ENCODE measurements around the gene ZNF274. TPM values are rescaled to one million over a fixed set of nuclear protein-coding genes. Genes with fewer than 3 reads are reported as not detected.
"Not testable (repeated sequence)": the region's sequence is repeated elsewhere in the genome, so short reads cannot be mapped to it uniquely, and the experiment has no call there.

Gene ZNF274
- total and polyA plus RNA-seq, 10 donors, result 17.5 to 53.4 (median 34.6) TPM

GRCh38 chr19:58248886-58249285, 66.0 kb downstream of the ZNF274 start:
- TF ChIP-seq CTCF (IDR thresholded peaks at IDR 0.05 in 8 of 11, conservative IDR thresholded peaks at IDR 0.05 in 3 of 11), result no peak
- TF ChIP-seq POLR2A (IDR thresholded peaks at IDR 0.05), result no peak
- TF ChIP-seq POLR2AphosphoS5 (IDR thresholded peaks at IDR 0.05), result no peak
- peaks cover 75 to 100% (median 100%) of the 10 kb centered on the region in 8 donors for H3K9me3 ChIP-seq
- H3K36me3 ChIP-seq, result peaks cover 68 to 100% (median 100%) of the 10 kb centered on the region in 6 donors
- no peaks in the 10 kb centered on the region for H3K27me3 ChIP-seq (replicated peaks in 1 of 7)
- no peak for DNase-seq
- intact Hi-C loops (cut with DNase I; ENCODE audit: low total_unique reads), result no loop called here
- no peaks in the 10 kb centered on the region for H3K4me1 ChIP-seq
- no peak overlapping the region for H3K27ac ChIP-seq
- H3K4me3 ChIP-seq, result no peak overlapping the region
- WGBS, 5 donors, result 97 to 100% (median 99%) methylated on average over 3 of the region's 3 CpGs

GRCh38 chr19:58252102-58252685, 69.3 kb downstream of the ZNF274 start:
- no peaks in the 10 kb centered on the region for H3K4me1 ChIP-seq
- no peak overlapping the region for H3K4me3 ChIP-seq
- H3K9me3 ChIP-seq, result peaks cover 81 to 100% (median 100%) of the 10 kb centered on the region in 8 donors
- DNase-seq, result no peak
- 94 to 100% (median 98%) methylated on average over 2 of the region's 2 CpGs for WGBS, 5 donors
- H3K36me3 ChIP-seq, result peaks cover 56 to 100% (median 99%) of the 10 kb centered on the region in 6 donors
- H3K27ac ChIP-seq, result no peak overlapping the region
- H3K27me3 ChIP-seq (replicated peaks in 1 of 7), result no peaks in the 10 kb centered on the region
- intact Hi-C loops (cut with DNase I; ENCODE audit: low total_unique reads), result no loop called here
- no peak for TF ChIP-seq POLR2A (IDR thresholded peaks at IDR 0.05)
- TF ChIP-seq POLR2AphosphoS5 (IDR thresholded peaks at IDR 0.05), result no peak
- TF ChIP-seq CTCF (IDR thresholded peaks at IDR 0.05 in 8 of 11, conservative IDR thresholded peaks at IDR 0.05 in 3 of 11), result no peak

DNA sequence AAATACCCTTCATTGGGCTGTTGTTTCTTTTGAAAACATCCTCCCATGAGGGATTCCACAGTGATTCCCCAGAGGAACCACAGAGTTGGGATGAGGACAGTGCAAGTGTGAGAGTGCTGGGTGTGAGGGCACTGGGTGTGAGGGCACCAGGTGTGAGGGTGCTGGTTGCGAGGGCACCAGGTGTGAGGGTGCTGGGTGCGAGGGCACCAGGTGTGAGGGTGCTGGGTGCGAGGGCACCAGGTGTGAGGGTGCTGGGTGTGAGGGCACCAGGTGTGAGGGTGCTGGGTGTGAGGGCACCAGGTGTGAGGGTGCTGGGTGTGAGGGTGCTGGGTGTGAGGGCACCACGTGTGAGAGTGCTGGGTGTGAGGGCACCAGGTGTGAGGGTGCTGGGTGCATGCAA, 75.4 kb downstream of the ZNF274 start:
- WGBS, 5 donors, result 79 to 98% (median 93%) methylated on average over 3 to 4 of the region's 4 CpGs
- H3K9me3 ChIP-seq, result peaks cover 79 to 100% (median 100%) of the 10 kb centered on the region in 8 donors
- DNase-seq; H3K4me1 ChIP-seq; H3K27ac ChIP-seq; intact Hi-C loops (cut with DNase I; ENCODE audit: low total_unique reads); H3K27me3 ChIP-seq (replicated peaks in 1 of 7): not testable (repeated sequence)
- H3K36me3 ChIP-seq, result peaks cover 47 to 100% (median 97%) of the 10 kb centered on the region in 6 donors
- H3K4me3 ChIP-seq, result peak overlapping the region in 1 of 8 donors; percentile 32

GRCh38 chr19:58261600-58261967, 78.7 kb downstream of the ZNF274 start:
- no peak for DNase-seq
- no peaks in the 10 kb centered on the region for H3K4me1 ChIP-seq
- H3K9me3 ChIP-seq, result peaks cover 89 to 100% (median 100%) of the 10 kb centered on the region in 8 donors
- H3K36me3 ChIP-seq, result peaks cover 32 to 100% (median 92%) of the 10 kb centered on the region in 6 donors
- no peaks in the 10 kb centered on the region for H3K27me3 ChIP-seq (replicated peaks in 1 of 7)
- TF ChIP-seq POLR2AphosphoS5 (IDR thresholded peaks at IDR 0.05) (no peak), POLR2A (IDR thresholded peaks at IDR 0.05) (no peak), CTCF (IDR thresholded peaks at IDR 0.05 in 8 of 11, conservative IDR thresholded peaks at IDR 0.05 in 3 of 11) (no peak)
- intact Hi-C loops (cut with DNase I; ENCODE audit: low total_unique reads), result no loop called here
- no peak overlapping the region for H3K27ac ChIP-seq
- H3K4me3 ChIP-seq, result peak overlapping the region in 1 of 8 donors; percentile 22
- 96 to 99% (median 96%) methylated on average over 3 of the region's 3 CpGs for WGBS, 5 donors
